ENCODE results near the gene CASP10.
A peak's percentile ranks its signal among the peaks of the same experiment; 100 is the strongest.

The CASP10 gene

GRCh38 chr2:201151127-201151981 is 31.6 kb upstream of the CASP10 start:
- in situ Hi-C loops (cut with MboI; ENCODE audit: low sequenced_read_pairs, unreplicated experiment) = no loop called here
- no peak for TF ChIP-seq CTCF (IDR thresholded peaks at IDR 0.05; ENCODE audit: borderline replicate concordance, control extremely low read depth, extremely low read depth, insufficient read depth, missing control alignments)
- DNase-seq (ENCODE audit: low spot score) = peak; percentile 75

- no peak for TF ChIP-seq CTCF (IDR thresholded peaks at IDR 0.05; ENCODE audit: borderline replicate concordance, control extremely low read depth, extremely low read depth, insufficient read depth, missing control alignments)
- in situ Hi-C loops (cut with MboI; ENCODE audit: low sequenced_read_pairs, unreplicated experiment) = no loop called here
- DNase-seq (ENCODE audit: low spot score) = no peak
Measured at GRCh38 chr2:201152517-201152916, 30.4 kb upstream of the CASP10 start.

- in situ Hi-C loops (cut with MboI; ENCODE audit: low sequenced_read_pairs, unreplicated experiment) = no loop called here
- no peak for DNase-seq (ENCODE audit: low spot score)
- TF ChIP-seq CTCF (IDR thresholded peaks at IDR 0.05; ENCODE audit: borderline replicate concordance, control extremely low read depth, extremely low read depth, insufficient read depth, missing control alignments) = no peak
Measured at GRCh38 chr2:201152999-201153815, 29.7 kb upstream of the CASP10 start.

- DNase-seq (ENCODE audit: low spot score) = no peak
- in situ Hi-C loops (cut with MboI; ENCODE audit: low sequenced_read_pairs, unreplicated experiment) = no loop called here
- TF ChIP-seq CTCF (IDR thresholded peaks at IDR 0.05; ENCODE audit: borderline replicate concordance, control extremely low read depth, extremely low read depth, insufficient read depth, missing control alignments) = no peak
Measured at GRCh38 chr2:201154615-201155399, 28.1 kb upstream of the CASP10 start.

- in situ Hi-C loops (cut with MboI; ENCODE audit: low sequenced_read_pairs, unreplicated experiment) = no loop called here
- TF ChIP-seq CTCF (IDR thresholded peaks at IDR 0.05; ENCODE audit: borderline replicate concordance, control extremely low read depth, extremely low read depth, insufficient read depth, missing control alignments) = no peak
- DNase-seq (ENCODE audit: low spot score) = no peak
Measured at GRCh38 chr2:201156036-201156435, 26.9 kb upstream of the CASP10 start.

- no peak for TF ChIP-seq CTCF (IDR thresholded peaks at IDR 0.05; ENCODE audit: borderline replicate concordance, control extremely low read depth, extremely low read depth, insufficient read depth, missing control alignments)
- DNase-seq (ENCODE audit: low spot score) = no peak
- in situ Hi-C loops (cut with MboI; ENCODE audit: low sequenced_read_pairs, unreplicated experiment) = no loop called here
Measured at GRCh38 chr2:201156640-201157039, 26.3 kb upstream of the CASP10 start.
